Kidney tubule cell (primary cell): Measurements from ENCODE around the gene TTC28.
"Not testable (repeated sequence)": the region's sequence is repeated elsewhere in the genome, so short reads cannot be mapped to it uniquely, and the experiment has no call there.

ENCODE experiments used
- DNase-seq: peaks from one replicate; pipeline ENCODE4 v3.0.0-alpha.2; 2018; ENCODE audit warnings: low spot score

The TTC28 gene

DNA sequence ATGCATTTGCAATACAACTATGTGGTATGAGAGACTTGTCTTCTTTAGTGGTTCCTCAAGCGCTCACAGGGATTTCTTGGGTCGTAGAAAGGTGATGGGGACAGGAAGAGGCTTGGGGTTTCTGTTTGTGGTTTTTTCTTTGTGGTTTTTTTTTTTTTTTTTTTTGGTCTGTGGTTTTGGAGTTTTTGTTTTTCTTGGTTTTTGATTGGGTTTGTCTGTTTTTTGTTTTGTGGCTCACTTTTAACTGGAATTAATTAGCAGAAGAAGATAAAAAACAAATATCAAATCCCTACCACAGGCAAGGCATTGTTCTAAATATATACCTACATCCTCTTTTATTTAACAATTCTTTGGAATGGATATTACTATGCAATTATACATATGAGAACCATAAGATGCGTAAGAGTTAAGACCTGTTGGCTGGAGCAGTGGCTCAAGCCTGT is 5.5 kb downstream of the TTC28 start:
- DNase-seq: peak; percentile 50

DNA sequence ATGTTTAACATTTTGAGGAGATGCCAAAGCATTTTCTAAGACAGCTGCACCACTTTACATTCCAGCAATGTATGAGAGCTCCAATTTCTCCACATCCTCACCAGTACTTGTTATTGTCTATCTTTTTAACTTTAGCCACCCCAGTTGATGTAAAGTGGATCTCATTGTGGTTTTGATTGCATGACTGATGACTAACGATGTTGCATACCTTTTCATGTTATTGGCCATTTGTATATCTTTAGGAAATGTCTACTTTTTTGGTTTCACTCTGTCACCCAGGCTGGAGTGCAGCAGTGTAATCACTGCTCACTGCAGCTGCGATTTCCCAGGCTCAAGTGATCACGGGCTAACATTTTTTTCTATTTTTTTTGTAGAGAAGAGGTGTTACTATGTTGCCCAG is 8.9 kb downstream of the TTC28 start:
- DNase-seq: no peak

DNA sequence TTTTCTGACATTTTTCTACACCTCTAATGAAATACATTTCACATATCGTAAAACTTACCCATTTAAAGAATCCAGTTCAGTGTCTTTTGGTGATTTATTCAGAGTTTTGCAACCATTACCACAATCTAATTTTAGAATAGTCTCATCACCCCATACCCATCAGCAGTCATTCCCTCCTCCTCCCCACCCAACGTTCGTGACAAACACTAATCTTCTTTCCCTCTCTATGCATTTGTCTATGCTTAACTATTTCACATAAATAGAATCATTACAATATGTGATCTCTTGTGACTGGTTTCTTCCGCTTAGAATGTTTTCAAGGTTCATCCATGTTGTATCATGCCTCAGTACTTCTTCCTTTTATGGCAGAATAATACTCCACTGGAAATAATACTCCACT is 9.5 kb downstream of the TTC28 start:
- no peak for DNase-seq

DNA sequence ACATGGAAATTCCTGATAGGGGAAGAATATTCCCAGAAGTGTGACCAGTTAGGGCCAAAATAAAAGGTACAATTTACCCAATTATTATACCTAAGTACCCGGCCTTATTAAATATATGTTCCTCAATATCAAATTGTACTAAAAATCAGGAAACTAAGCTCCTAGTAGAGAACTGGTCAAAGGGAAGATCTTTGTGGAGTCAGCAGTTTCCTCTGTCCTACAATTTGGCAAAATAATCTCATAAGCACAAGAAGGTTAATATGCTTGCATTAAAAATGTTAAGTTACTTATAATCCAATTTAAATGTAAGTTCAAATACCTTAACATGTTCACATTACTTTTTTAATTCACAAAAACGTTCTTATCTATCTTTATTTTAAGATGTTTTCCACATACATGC is 10.3 kb downstream of the TTC28 start:
- DNase-seq: no peak

DNA sequence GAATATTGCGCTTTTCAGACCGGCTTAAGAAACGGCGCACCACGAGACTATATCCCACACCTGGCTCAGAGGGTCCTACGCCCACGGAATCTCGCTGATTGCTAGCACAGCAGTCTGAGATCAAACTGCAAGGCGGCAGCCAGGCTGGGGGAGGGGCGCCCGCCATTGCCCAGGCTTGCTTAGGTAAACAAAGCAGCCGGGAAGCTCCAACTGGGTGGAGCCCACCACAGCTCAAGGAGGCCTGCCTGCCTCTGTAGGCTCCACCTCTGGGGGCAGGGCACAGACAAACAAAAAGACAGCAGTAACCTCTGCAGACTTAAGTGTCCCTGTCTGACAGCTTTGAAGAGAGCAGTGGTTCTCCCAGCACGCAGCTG is 16.1 kb downstream of the TTC28 start:
- not testable (repeated sequence) for DNase-seq

DNA sequence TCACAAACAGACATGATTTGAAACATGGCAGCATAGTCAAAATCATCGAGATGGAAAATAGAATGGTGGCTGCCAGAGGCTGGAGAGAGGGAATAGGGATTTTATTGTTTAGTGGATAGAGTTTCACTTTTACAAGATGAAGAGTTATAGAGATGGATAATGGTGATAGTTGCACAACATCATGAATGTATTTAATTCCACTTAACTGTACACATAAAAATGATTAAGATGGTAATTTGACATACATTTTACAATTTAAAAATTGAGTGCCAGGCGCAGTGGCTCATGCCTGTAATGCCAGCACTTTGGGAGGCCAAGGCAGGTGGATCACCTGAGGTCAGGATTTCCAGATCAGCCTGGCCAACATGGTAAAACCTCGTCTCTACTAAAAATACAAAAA is 21.2 kb downstream of the TTC28 start:
- DNase-seq: no peak

DNA sequence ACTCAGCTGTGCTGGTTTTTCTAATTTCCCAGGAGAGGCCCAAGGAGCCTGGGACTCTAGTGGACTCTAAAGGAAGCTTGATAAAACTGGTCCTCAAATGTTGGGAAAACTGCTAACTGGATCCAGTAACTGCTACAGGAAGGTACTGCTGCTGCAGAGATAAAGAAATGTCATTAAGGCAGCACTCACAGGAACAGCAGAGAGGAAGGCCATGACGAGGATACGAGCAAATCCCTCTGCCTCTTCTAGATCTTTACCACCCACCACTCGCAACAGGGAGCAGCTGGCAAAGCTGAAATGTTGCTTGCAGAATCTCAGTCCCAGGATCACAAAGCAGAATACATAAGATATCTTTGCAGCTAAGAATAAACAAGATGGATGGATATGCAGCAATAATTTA is 23.5 kb downstream of the TTC28 start:
- DNase-seq: no peak

DNA sequence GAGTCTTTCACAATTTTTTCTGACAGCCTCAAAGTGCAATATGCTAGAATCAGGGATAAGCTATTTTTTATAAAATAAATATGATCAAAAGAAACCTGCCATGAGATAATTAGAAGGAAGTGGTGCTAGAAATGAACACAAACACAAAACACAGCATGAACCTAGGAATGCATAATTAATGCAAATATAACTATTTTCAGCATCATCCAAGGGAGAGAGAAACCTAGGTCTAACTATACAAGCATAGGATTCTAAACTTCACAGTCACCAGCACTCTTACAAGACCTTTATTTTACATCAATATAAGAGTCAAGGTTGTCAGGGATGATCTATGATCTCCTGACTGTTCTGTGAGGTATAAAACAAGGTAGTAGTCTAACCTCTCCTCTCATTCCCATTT is 29.2 kb downstream of the TTC28 start:
- no peak for DNase-seq

DNA sequence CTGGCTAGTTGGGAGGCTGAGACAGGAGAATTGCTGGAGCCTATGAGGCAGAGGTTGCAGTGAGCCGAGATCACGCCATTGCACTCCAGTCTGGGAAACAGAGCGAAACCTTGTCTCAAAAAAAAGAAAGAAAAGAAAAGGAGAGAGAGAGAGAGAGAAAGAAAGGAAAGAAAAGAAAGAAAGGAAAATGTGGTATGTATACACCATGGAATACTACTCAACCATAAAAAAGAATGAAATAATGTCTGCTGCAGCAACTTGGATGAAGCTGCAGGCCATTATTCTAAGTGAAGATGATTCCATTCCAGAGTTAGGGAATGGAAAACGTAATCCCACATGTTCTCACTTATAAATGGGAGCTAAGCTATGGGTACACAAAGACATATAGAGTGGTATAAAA is 30.8 kb downstream of the TTC28 start:
- DNase-seq: no peak

DNA sequence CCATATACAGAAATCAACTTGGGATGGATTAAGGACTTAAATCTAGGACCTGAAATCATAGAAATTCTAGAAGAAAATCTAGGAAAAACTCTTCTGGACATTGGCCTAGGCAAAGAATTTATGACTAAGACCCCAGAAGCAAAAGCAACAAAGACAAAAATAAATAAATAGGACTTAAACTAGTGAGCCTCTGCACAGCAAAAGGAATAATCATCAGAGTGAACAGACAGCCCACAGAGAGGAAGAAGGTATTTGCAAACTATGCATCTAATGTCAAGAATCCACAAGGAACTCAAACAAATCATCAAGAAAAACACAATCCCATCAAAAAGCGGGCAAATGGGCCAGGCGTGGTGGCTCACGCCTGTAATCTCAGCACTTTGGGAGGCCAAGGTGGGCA is 32.4 kb downstream of the TTC28 start:
- DNase-seq: no peak

DNA sequence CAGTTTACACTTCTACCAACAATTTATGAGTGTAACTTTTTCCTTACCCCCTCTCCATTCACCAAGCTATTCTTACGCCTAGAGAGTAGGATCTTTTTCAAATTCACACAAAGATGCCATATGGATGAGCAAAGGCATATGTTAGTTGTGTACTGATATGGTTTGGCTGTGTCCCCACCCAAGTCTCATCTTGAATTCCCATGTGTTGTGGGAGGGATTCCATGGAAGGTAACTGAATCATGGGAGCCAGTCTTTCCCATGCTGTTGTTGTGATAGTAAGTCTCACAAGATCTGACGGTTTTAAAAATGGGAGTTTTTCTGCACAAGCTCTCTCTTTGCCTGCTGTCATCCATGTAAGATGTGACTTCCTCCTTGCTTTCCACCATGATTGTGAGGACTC is 40.3 kb downstream of the TTC28 start:
- DNase-seq: no peak

DNA sequence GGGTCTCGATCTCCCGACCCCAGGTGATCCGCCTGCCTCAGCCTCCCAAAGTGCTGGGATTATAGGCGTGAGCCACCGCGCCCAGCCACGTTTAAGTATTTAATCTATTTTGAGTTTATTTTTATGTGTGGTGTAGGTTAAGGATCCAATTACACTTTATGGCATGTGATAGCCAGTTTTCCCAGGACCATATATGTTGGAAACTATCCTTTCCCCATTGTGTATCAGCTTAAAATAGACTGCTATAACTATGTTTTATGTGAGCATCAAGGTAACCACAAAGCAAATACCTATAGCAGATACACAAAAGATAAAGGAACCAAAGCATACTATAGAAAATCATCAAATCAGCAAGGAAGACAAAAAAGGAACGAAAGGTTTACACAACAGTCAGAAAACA is 42.4 kb downstream of the TTC28 start:
- no peak for DNase-seq

DNA sequence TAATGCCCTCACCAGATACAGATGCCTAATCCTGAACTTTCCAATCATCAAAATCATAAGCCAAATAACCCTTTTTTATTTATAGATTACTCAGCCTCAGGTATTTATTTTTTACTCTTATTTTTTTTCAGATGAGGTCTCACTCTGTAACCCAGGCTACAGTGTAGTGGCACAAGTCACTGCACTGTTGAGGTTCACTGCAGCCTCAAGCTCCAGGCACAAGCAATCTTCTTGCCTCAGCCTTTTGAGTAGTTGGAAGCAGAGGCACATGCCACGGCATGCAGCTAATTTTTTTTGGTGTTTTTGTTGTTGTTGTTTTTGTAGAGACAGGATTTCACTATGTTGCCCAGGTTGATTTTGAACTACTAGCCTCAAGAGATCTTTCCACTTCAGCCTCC is 49.5 kb downstream of the TTC28 start:
- no peak for DNase-seq

DNA sequence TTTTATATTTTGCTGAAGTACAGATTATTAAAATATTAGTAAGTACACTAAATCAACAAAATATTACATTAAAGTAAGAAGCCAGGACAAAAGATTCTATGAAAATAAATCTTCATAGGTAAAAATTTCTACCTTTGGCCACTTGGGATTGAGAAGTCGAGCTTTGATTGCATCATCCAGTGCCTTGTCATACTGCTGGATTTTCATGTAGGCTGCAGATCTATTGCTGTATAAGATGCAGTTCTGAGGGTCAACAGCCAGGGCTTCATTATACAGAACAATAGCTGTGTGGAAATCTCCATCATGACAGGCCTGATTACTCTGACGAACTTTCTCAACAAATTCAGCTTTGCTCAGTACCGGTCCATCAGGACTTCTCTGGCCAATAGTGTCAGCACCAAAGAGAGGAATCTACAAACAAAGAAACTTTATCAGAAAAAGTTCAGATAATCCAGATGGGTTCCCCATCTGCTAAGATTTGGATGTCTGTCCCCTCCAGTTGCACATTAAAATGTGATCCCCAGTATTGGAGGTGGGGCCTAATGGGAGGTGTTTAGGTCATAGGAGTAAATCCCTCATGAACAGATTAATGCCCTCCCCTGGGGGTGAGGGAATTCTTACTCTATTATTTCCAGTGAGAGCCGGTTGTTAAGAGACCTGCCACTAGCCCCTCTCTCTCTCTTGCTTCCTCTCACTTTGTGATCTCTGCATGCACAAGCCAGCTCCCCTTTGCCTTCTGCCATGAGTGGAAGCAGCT is 50.0 kb downstream of the TTC28 start:
- no peak for DNase-seq

DNA sequence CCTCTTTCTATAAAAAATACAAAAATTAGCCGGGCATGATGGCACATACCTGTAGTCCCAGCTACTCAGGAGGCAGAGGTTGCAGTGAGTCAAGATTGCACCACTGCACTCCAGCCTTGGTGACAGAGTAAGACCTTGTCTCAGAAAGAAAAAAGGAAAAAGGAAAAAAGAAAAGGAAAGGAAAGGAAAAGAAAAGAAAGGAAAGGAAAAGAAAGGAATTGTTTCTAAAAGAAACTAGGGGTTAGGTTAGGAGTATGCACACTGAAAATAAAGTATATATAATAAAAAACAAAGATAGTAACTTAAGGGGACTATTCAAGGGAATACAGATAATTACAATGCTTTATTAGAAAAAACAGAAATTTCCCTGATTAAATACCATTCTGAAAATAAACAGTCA is 50.9 kb downstream of the TTC28 start:
- no peak for DNase-seq

DNA sequence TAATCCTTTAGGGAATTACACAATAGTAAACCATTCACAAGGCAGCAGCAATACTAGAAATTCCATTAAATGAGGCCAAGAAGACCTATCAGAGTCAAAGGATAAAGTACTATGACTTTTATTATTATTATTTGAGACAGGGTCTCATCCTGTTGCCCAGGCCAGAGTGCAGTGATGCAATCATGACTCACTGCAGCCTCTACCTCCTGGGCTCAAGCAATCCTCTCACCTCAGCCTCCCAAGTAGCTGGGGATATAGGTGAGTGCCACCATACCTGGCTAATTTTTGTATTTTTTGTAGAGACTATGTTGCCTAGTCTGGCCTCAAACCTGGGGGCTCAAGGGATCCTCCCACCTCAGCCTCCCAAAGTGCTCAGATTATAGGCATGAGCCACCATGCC is 51.8 kb downstream of the TTC28 start:
- DNase-seq: no peak

DNA sequence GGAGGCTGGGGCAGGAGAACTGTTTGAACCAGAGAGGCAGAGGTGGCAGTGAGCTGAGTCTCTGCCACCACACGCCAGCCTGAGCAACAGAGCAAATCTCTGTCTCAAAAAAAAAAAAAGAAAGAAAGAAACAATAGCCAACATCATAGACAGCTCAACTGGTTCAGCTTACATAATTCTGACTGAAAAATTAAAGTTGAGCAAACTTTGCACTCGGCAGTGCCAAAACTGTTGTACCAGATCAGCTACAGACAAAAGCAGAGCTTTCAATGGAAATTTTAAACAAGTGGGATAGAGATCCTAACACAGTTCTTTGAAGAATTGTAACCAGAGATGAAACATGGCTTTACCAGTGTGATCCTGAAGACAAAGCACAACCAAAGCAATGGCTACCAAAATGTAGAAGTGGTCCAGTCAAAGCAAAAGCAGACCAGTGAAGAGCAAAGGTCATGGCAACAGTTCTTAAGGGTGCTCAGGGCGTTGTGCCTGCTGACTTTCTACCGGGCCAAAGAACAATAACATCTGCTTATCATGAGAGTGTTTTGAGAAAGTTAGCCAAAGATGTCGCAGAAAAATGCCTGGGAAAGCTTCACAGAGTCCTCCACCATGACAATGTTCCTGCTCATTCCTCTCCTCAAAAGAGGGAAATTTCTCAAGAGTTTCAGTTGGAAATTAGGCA is 59.3 kb downstream of the TTC28 start:
- DNase-seq: no peak

DNA sequence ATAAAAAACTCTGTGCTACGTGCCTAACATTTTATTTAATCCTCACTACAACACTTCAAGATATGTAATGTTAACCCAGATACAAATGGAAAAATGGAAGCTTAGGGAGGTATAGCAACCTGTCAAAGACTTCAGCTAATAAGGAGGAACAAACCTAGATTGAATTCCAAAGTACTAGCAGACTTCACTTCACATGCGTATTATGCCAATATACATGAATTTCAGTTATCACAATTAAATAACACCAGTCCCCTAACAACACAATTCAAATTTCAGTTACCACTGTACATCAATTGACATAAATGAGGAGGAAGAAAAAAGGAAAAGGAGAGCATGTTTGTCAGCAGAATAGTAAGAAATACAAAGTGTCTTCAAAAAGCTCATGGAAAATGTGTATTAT is 60.4 kb downstream of the TTC28 start:
- DNase-seq: no peak

DNA sequence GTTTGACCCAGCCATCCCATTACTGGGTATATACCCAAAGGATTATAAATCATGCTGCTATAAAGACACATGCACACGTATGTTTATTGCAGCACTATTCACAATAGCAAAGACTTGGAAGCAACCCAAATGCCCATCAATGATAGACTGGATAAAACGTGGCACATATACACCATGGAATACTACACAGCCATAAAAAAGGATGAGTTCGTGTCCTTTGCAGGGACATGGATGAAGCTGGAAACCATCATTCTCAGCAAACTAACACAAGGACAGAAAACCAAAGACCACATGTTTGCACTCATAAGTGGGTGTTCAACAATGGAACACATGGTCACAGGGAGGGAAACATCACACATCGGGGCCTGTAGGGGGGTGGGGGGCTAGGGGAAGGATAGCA is 64.2 kb downstream of the TTC28 start:
- not testable (repeated sequence) for DNase-seq

DNA sequence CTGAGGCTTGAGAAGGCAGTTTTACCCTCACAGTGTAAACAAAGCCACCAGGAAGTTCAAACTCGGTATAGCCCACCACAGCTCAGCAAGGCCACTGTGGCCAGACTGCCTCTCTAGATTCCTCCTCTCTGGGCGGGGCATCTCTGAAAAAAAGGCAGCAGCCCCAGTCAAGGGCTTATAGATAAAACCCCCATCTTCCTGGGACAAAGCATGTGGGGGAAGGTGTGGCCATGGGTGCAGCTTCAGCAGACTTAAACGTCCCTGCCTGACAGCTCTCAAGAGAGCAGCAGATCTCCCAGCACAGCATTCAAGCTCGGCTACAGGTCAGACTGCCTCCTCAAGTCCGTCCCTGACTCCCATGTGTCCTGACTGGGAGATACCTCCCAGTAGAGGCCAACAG is 69.7 kb downstream of the TTC28 start:
- no peak for DNase-seq

DNA sequence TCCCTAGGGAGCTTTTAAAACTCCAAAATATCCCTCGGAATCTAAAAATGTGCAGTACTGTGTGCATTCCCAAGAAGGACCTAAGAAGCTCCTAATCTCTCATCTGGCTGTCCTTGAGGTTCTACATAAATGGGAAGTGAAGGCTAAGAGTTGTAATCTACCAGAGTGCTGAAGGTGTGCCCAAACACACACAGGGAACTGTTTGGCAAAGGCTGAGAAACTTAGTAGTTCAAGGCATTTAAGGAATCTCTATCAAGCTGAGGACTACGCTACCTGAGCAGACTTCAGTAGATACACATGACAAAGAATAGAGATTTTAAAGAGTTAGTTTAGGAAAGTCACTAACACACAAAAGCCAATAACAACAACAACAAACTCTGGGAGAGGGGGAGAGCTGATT is 71.1 kb downstream of the TTC28 start:
- DNase-seq: no peak

DNA sequence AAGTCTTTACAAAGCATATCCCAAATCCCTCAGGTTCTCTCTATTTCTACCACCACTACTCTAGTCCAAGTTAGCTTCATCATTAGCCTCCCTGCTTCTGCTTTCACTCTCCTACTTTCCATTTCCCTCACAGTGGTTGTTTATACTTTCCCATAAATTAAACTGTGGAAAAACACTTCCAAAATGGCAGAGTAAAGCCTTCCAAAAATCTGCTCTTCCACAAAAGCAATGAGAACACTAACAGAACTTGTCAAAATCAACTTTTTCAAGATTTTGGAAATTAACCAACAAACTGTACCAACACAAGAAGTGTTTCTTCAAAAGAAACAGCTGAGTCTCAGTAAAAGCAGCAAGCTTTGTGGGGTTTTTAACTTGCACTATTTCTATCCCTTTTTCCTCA is 71.8 kb downstream of the TTC28 start:
- DNase-seq: no peak

DNA sequence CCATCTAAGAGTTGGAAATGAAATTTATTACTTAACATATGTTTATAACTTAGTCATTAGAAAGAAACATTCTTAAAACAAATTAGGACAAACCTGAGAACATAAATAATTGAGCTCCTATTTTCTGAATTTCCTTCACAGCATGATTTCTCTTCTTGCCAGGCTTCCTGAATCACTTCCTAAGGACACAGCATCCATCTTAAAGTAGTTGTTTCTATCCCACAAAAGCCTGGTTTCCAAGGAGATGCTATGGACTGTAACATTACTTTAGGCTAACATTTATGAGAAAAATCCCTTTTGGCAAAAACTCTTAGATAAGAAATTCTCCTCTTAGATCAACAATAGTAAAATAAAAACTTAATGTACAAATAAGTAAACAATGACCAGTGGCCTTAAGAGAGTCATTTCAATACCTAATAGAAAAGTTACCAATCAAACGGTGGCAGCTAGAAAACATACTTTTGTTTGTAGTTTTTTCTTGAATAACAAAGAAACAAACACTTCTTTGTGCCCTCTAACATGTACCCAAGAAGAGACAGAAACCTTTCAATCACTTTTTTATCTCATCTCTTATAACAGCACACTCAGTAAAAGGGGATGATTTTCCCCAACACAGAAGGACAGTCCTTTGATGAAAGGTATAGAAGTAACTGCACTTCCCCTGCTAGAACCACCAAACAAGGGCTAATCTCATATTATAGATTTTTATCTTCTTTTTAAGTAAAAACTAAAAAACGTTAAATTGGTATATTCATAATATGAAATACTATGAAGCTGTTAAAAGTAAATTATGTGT is 74.5 kb downstream of the TTC28 start:
- no peak for DNase-seq
